Neuronal stem cell (in vitro differentiated cells): ENCODE results near the gene PARP12.

ENCODE experiments used
- DNase-seq: peaks from one replicate; pipeline ENCODE4 v3.0.0-alpha.2; 2013; ENCODE audit warnings: low spot score
- H2AFZ ChIP-seq: one replicate; pipeline ENCODE4 v1.6.1; 2013; ENCODE audit warnings: mild to moderate bottlenecking, low read length, inconsistent platforms
- H2AK5ac ChIP-seq: 2 replicates; pipeline ENCODE4 v1.6.1; 2013; ENCODE audit warnings: low read depth, mild to moderate bottlenecking, inconsistent platforms, low read length, moderate library complexity, mixed read lengths
- H2BK120ac ChIP-seq: 2 replicates; pipeline ENCODE4 v1.6.1; 2013; ENCODE audit warnings: low read depth, mild to moderate bottlenecking, inconsistent platforms, low read length, moderate library complexity, mixed read lengths
- H2BK12ac ChIP-seq: one replicate; pipeline ENCODE4 v1.6.1; 2013; ENCODE audit warnings: low read length, inconsistent platforms
- H2BK15ac ChIP-seq: 2 replicates; pipeline ENCODE4 v1.6.1; 2013; ENCODE audit warnings: mild to moderate bottlenecking, low read length, inconsistent platforms, mixed read lengths
- H2BK5ac ChIP-seq: one replicate; pipeline ENCODE4 v1.6.1; 2013; ENCODE audit warnings: inconsistent platforms, mild to moderate bottlenecking, low read length, moderate library complexity
- H3K14ac ChIP-seq: one replicate; pipeline ENCODE4 v1.6.1; 2013; ENCODE audit warnings: low read length, inconsistent platforms
- H3K18ac ChIP-seq: 2 replicates; pipeline ENCODE4 v1.6.1; 2013; ENCODE audit warnings: low read length, inconsistent platforms
- H3K23ac ChIP-seq: 2 replicates; pipeline ENCODE4 v1.6.1; 2013; ENCODE audit warnings: low read depth, mild to moderate bottlenecking, mixed read lengths, low read length, inconsistent platforms; ENCODE audit not compliant: poor library complexity
- H3K27ac ChIP-seq: replicated peaks from 3 replicates; pipeline ENCODE4 v1.5.1; 2013; ENCODE audit warnings: low read length, inconsistent platforms
- H3K27me3 ChIP-seq, 3 experiments: 2 replicates each; pipeline ENCODE4 v1.6.1; 2013; ENCODE audit warnings: low read length in 3 of 3, mild to moderate bottlenecking in 2 of 3, inconsistent platforms in 1 of 3, low read depth in 1 of 3, mixed read lengths in 1 of 3, moderate library complexity in 1 of 3; ENCODE audit not compliant: control insufficient read depth in 3 of 3, insufficient read depth in 3 of 3
- H3K36me3 ChIP-seq, 2 donors: replicated peaks in 1 of 2; 2 replicates each; pipeline ENCODE4 v1.6.1; 2013; ENCODE audit warnings: low read length in 2 of 2; ENCODE audit not compliant: control insufficient read depth in 2 of 2, insufficient read depth in 2 of 2
- H3K4ac ChIP-seq: 2 replicates; pipeline ENCODE4 v1.6.1; 2013; ENCODE audit warnings: inconsistent platforms, mild to moderate bottlenecking, low read length, moderate library complexity
- H3K4me1 ChIP-seq, 2 donors: 1 replicate in 1 of 2; 2 replicates in 1 of 2; pipeline ENCODE4 v1.6.1; 2013; ENCODE audit warnings: low read length in 2 of 2, low read depth in 1 of 2; ENCODE audit not compliant: control insufficient read depth in 2 of 2, insufficient read depth in 1 of 2
- H3K4me2 ChIP-seq: one replicate; pipeline ENCODE4 v1.6.1; 2013; ENCODE audit warnings: mild to moderate bottlenecking, low read length, inconsistent platforms; ENCODE audit not compliant: insufficient read depth, poor library complexity, severe bottlenecking
- H3K4me3 ChIP-seq, 2 donors: 2 replicates each; pipeline ENCODE4 v1.5.1; 2013; ENCODE audit warnings: low read length in 2 of 2, mild to moderate bottlenecking in 2 of 2, inconsistent platforms in 1 of 2, moderate library complexity in 1 of 2
- H3K79me1 ChIP-seq: one replicate; pipeline ENCODE4 v1.6.1; 2013; ENCODE audit warnings: low read depth, mild to moderate bottlenecking, inconsistent platforms, low read length, moderate library complexity
- H3K9ac ChIP-seq: one replicate; pipeline ENCODE4 v1.6.1; 2013; ENCODE audit warnings: mild to moderate bottlenecking, low read depth, low read length, inconsistent platforms; ENCODE audit not compliant: poor library complexity
- H3K9me3 ChIP-seq, 2 donors: replicated peaks in 1 of 2; 2 replicates each; pipeline versions ENCODE3 to v1.6.1; 2013; ENCODE audit warnings: low read length in 2 of 2, mild to moderate bottlenecking in 2 of 2, inconsistent platforms in 1 of 2, low read depth in 1 of 2, mixed read lengths in 1 of 2, moderate library complexity in 1 of 2; ENCODE audit not compliant: control insufficient read depth in 2 of 2, insufficient read depth in 1 of 2
- H4K8ac ChIP-seq: one replicate; pipeline ENCODE4 v1.6.1; 2013; ENCODE audit warnings: low read depth, mild to moderate bottlenecking, inconsistent platforms, low read length, moderate library complexity
- H4K91ac ChIP-seq: one replicate; pipeline ENCODE4 v1.6.1; 2013; ENCODE audit warnings: low read length, low read depth, mild to moderate bottlenecking, inconsistent platforms; ENCODE audit not compliant: poor library complexity
- WGBS, 2 donors: extraction: QIAGEN DNeasy Blood & Tissue Kit; methylation state at CpG; one replicate each; pipeline ENCODE4 v1.1.7; 2013; ENCODE audit warnings: missing lambda C conversion rate in 2 of 2, mixed read lengths in 1 of 2; ENCODE audit not compliant: insufficient read length in 2 of 2, insufficient replicate concordance in 1 of 2; ENCODE audit errors: extremely low coverage in 2 of 2; 5-methylcytosine and 5-hydroxymethylcytosine counted together

PARP12 gene

DNA sequence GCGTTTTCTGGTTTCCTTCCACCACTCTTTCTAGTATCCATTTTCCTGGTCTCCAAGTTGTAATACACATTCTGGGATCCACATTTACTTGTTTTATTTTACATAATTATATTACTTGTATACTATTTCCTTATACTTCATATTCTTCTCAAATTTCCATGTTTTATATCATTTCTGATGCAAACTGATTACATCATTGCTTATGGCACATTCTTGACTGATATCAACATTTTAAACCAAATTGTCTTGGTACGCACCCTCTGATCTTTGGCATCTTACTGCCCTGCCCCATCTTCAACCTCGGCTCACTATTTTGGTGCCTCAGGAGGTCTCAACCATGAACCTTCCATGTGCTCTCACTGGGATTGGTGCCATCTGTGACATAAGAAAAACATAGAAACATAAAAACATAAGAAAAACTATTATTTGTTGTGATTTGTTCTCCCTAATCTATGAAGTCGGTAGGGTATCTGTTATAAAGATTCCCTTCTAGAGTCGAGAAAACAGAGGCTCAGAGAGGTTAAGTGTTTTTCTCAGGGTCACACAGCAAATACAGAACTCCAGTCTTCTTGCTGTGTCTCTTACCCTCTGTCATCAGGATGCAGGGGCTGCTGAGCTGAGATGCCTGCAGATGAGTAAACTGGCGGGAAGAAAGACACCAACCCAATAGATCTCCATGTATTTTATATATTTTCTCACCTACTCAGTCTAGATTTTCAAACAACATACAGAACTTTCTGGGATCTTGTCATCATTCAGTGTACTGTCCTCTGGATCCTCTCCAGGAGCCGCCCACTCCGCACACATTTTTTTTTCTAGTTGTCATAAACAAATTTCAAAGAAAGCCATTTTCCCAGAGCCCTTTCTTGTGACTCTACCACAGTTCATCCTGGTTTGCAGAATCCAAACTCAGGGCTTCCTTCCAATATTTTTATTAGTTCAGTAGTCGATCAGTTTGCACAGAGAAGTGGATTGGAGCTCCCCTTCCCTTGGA lies 79.5 kb downstream of the PARP12 start:
- H2BK5ac ChIP-seq: no peak overlapping the region
- no CpG with 5 or more reads among the region's 9 CpGs for WGBS, 2 donors
- no peak overlapping the region for H2BK12ac ChIP-seq
- H3K9ac ChIP-seq: no peak overlapping the region
- no peak overlapping the region for H3K23ac ChIP-seq
- no peak overlapping the region for H2AFZ ChIP-seq
- H3K79me1 ChIP-seq: no peaks in the 10 kb centered on the region
- DNase-seq: no peak
- H3K4me3 ChIP-seq: no peak overlapping the region
- H3K14ac ChIP-seq: no peak overlapping the region
- no peak overlapping the region for H3K18ac ChIP-seq
- no peaks in the 10 kb centered on the region for H3K4me1 ChIP-seq
- H3K9me3 ChIP-seq: no peaks in the 10 kb centered on the region
- H2BK15ac ChIP-seq: no peak overlapping the region
- H2AK5ac ChIP-seq: peak overlapping the region; percentile 21
- H4K8ac ChIP-seq: no peak overlapping the region
- H3K4me2 ChIP-seq: no peak overlapping the region
- no peaks in the 10 kb centered on the region for H3K36me3 ChIP-seq
- H3K4ac ChIP-seq: no peak overlapping the region
- H3K27me3 ChIP-seq: no peaks in the 10 kb centered on the region
- no peak overlapping the region for H3K27ac ChIP-seq
- H4K91ac ChIP-seq: no peak overlapping the region
- H2BK120ac ChIP-seq: no peak overlapping the region

DNA sequence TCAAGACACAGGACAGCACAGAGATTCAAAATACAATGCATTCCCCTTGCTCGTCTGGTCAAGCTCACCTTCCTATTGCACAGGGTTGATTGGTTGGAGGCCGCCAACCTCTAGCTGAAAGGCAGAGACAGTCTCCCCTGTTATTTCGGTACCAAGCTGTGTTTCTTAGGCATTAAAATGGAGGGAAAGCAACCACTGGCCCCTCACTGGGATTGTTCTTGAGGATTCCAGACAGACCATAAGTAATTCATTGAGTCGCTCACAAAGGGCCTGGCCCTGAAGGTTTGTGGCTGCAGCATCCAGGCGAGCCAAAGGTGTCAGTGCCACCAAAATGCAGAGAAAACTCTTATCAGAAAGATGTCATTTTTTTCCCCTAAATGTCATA lies 81.2 kb downstream of the PARP12 start:
- H3K27me3 ChIP-seq: no peaks in the 10 kb centered on the region
- WGBS, 2 donors: no CpG with 5 or more reads among the region's 5 CpGs
- H3K4me3 ChIP-seq: no peak overlapping the region
- H3K14ac ChIP-seq: no peak overlapping the region
- no peak for DNase-seq
- H3K4me1 ChIP-seq: no peaks in the 10 kb centered on the region
- no peak overlapping the region for H2BK15ac ChIP-seq
- H3K9me3 ChIP-seq: no peaks in the 10 kb centered on the region
- no peak overlapping the region for H3K4me2 ChIP-seq
- no peak overlapping the region for H4K8ac ChIP-seq
- no peaks in the 10 kb centered on the region for H3K79me1 ChIP-seq
- H4K91ac ChIP-seq: no peak overlapping the region
- H3K23ac ChIP-seq: no peak overlapping the region
- no peak overlapping the region for H3K27ac ChIP-seq
- H3K36me3 ChIP-seq: no peaks in the 10 kb centered on the region
- no peak overlapping the region for H2BK120ac ChIP-seq
- H3K9ac ChIP-seq: no peak overlapping the region
- H3K4ac ChIP-seq: no peak overlapping the region
- no peak overlapping the region for H2BK12ac ChIP-seq
- no peak overlapping the region for H2BK5ac ChIP-seq
- no peak overlapping the region for H3K18ac ChIP-seq
- no peak overlapping the region for H2AFZ ChIP-seq
- no peak overlapping the region for H2AK5ac ChIP-seq

DNA sequence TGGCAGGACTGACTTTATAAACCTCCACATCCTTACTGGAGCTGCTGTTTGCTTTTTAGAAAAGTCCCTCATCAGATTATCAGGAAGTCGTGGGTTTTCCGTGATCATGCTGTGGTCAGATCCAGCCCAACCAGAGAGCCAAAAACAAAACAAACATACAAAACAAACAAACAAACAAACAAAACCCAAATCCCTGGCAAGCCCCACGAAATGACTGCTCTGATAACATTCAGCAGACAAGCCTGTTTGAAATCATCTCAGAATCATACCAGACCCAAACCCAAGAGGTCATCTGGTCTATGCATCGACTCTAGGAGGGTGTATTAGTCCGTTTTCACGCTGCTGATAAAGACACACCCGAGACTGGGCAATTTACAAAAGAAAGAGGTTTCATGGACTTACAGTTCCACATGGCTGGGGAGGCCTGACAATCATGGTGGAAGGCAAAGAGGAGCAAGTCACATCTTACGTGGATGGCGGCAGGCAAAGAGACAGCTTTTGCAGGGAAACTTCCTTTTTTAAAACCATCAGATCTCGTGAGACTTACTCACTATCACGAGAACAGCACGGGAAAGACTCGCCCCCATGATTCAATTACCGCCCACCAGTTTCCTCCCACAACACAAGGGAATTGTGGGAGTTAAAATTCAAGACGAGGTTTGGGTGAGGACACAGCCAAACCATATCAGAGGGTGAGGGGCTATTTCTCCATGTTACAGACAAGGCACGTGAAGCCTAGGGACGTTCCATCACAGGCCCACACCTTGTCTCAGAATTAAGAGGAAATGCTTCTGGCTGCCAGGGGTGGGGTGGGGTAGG lies 85.7 kb downstream of the PARP12 start:
- H3K36me3 ChIP-seq: no peaks in the 10 kb centered on the region

More for the DNA sequence above, 85.7 kb downstream of the PARP12 start:
- Histone ChIP-seq H3K23ac (no peak overlapping the region), H3K4me2 (no peak overlapping the region), H3K18ac (no peak overlapping the region), H3K4me1 (peaks cover 0 to 12% of the 10 kb centered on the region in 2 donors), H2BK15ac (no peak overlapping the region), H3K27ac (no peak overlapping the region), H3K9ac (no peak overlapping the region), H3K9me3 (no peaks in the 10 kb centered on the region), H4K8ac (no peak overlapping the region), H3K4me3 (no peak overlapping the region), H3K14ac (no peak overlapping the region), H3K27me3 (peaks cover 0 to 4% (median 0%) of the 10 kb centered on the region in 3 experiments), H4K91ac (no peak overlapping the region), H3K79me1 (no peaks in the 10 kb centered on the region), H2BK120ac (no peak overlapping the region), H2AFZ (no peak overlapping the region), H2BK5ac (no peak overlapping the region), H2AK5ac (no peak overlapping the region), H2BK12ac (no peak overlapping the region), H3K4ac (no peak overlapping the region)
- no peak for DNase-seq
- no CpG with 5 or more reads among the region's 17 CpGs for WGBS, 2 donors
